Progenitor cell of endocrine pancreas (in vitro differentiated cells): ENCODE results near the gene RPRD1B. TPM values are rescaled to one million over a fixed set of nuclear protein-coding genes. Genes with fewer than 3 reads are reported as not detected.

Experiments
- DNase-seq: peaks from one replicate; pipeline ENCODE4 v3.0.0; 2021; ENCODE audit warnings: low spot score; ENCODE audit not compliant: unreplicated experiment
- H3K27ac Mint-ChIP-seq: 2 replicates; pipeline ENCODE4 v1.8.0; 2021; ENCODE audit warnings: mild to moderate bottlenecking, moderate library complexity, mixed read lengths
- H3K27me3 Mint-ChIP-seq: 2 replicates; pipeline ENCODE4 v1.8.0; 2021; ENCODE audit warnings: mixed read lengths
- H3K36me3 Mint-ChIP-seq: 2 replicates; pipeline ENCODE4 v1.8.0; 2022; ENCODE audit warnings: mixed read lengths; ENCODE audit not compliant: insufficient read depth
- H3K4me1 Mint-ChIP-seq: 2 replicates; pipeline ENCODE4 v1.8.0; 2021; ENCODE audit warnings: low read depth, mixed read lengths
- H3K4me3 Mint-ChIP-seq: 2 replicates; pipeline ENCODE4 v1.8.0; 2021; ENCODE audit warnings: low read depth, mild to moderate bottlenecking, moderate library complexity, mixed read lengths
- H3K9me3 Mint-ChIP-seq: 2 replicates; pipeline ENCODE4 v1.8.0; 2021; ENCODE audit warnings: low read depth, mixed read lengths
- total RNA-seq: library from RNA; stranded (reverse); gene quantifications from 2 replicates; pipeline ENCODE4 v1.2.1, GENCODE V29; 2021
- TF ChIP-seq, protein P1 (sequence below): fragments of 200-600 bp; sonication (generic); IDR thresholded peaks from one replicate; pipeline ENCODE4 v1.5.0; 2021; ENCODE audit warnings: antibody characterized with exemption, mild to moderate bottlenecking; ENCODE audit not compliant: unreplicated experiment

RPRD1B gene
- total RNA-seq, 1 donor from 2014 or later = 31.7 TPM

DNA sequence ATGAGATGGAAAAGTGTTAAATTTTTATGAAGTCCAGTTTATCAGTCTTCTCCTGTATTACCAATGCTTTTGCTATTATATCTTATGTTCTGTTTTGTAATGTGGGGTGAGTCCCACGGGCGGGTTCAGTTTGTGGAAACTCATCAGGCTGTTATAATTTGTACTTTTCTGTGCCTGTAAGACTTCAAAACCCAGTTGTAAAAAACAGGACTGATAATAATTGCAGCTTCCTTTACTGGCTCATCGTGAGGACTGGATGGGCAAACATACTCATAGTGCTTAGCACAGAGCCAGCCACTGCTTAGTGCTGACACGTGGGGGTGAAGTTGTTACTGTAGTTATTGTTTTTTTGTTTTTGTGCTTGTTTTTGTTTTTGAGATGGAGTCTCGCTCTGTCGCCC lies 85.9 kb downstream of the RPRD1B start:
- no peak overlapping the region for H3K27ac Mint-ChIP-seq
- H3K27me3 Mint-ChIP-seq = no peaks in the 10 kb centered on the region
- DNase-seq = no peak
- no peak overlapping the region for H3K4me3 Mint-ChIP-seq
- peaks cover 8% of the 10 kb centered on the region for H3K4me1 Mint-ChIP-seq
- H3K36me3 Mint-ChIP-seq = no peaks in the 10 kb centered on the region
- H3K9me3 Mint-ChIP-seq = no peaks in the 10 kb centered on the region
- TF ChIP-seq, protein P1, sequence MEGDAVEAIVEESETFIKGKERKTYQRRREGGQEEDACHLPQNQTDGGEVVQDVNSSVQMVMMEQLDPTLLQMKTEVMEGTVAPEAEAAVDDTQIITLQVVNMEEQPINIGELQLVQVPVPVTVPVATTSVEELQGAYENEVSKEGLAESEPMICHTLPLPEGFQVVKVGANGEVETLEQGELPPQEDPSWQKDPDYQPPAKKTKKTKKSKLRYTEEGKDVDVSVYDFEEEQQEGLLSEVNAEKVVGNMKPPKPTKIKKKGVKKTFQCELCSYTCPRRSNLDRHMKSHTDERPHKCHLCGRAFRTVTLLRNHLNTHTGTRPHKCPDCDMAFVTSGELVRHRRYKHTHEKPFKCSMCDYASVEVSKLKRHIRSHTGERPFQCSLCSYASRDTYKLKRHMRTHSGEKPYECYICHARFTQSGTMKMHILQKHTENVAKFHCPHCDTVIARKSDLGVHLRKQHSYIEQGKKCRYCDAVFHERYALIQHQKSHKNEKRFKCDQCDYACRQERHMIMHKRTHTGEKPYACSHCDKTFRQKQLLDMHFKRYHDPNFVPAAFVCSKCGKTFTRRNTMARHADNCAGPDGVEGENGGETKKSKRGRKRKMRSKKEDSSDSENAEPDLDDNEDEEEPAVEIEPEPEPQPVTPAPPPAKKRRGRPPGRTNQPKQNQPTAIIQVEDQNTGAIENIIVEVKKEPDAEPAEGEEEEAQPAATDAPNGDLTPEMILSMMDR = no peak

DNA sequence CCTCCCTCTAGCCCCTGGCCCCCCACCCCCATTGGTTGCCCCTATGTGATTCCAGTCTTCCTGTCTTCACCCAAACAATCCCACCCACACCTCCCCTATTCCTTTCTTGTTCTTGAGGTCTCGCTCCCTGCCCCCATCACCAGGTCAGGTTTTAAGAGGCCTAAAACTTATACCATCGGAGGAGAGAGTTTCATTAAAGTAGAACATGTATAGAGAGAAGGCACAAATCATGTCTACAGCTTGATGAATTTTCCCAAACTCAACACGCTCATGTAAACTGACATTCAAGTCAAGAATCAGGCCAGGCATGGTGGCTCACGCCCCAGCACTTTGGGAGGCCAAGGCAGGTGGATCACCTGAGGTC lies 87.1 kb downstream of the RPRD1B start:
- no peak overlapping the region for H3K27ac Mint-ChIP-seq
- no peaks in the 10 kb centered on the region for H3K27me3 Mint-ChIP-seq
- no peak overlapping the region for H3K4me3 Mint-ChIP-seq
- H3K9me3 Mint-ChIP-seq = no peaks in the 10 kb centered on the region
- DNase-seq = no peak
- H3K36me3 Mint-ChIP-seq = no peaks in the 10 kb centered on the region
- TF ChIP-seq, protein P1 = no peak
- peaks cover 8% of the 10 kb centered on the region for H3K4me1 Mint-ChIP-seq

DNA sequence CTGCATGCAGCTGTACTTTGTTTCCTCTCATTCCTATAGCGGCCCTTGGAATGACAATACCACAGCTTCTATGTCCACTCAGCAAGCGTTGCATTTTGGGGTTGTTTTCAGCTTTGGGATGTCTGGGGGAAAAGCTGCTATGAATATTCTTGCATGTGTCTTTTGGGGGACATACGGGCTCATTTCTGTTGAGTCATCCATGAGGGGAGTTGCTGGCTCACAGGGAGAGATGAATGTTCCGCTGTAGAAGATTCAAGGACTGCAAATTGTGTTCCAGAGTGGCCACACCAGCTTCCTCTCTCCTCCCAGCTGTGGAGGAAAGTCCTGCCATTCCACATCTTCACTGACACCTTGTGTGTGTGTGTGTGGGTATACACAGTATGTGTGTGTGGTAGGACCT lies 88.2 kb downstream of the RPRD1B start:
- no peak overlapping the region for H3K27ac Mint-ChIP-seq
- no peaks in the 10 kb centered on the region for H3K27me3 Mint-ChIP-seq
- DNase-seq = no peak
- peaks cover 8% of the 10 kb centered on the region for H3K4me1 Mint-ChIP-seq
- no peak overlapping the region for H3K4me3 Mint-ChIP-seq
- no peaks in the 10 kb centered on the region for H3K36me3 Mint-ChIP-seq
- H3K9me3 Mint-ChIP-seq = no peaks in the 10 kb centered on the region
- TF ChIP-seq, protein P1 = no peak

DNA sequence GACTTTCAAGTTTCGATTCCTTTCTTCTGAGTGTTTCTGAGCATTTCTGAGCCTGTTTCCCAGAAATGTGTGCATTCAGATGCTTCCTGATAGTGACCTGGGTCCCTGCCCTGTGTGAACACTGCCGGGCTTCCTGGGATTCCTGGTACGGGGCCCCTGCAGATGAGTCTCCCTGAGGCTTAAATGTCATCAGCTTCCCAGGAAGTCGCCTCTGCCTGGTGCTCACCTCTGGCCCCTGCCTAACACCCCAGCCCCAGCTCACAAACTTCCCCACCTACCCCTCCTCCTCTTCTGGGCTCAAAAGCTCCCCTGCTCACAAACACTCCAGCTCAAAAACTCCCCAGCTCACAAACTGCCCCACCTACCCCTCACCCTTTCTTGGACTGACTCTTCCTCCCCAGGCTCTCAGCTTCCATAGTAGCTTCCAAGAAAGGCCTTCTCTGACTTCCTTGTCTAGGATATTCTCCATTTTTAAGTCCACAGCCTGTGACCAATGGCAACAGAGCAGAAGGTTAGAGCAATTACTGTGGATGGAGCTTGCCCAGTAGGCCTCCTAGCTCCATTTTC lies 89.6 kb downstream of the RPRD1B start:
- DNase-seq = peak; percentile 7
- Mint-ChIP-seq H3K36me3 (no peaks in the 10 kb centered on the region), H3K9me3 (no peaks in the 10 kb centered on the region), H3K27ac (peak overlapping the region; percentile 77), H3K27me3 (no peaks in the 10 kb centered on the region), H3K4me1 (peaks cover 8% of the 10 kb centered on the region), H3K4me3 (no peak overlapping the region)
- TF ChIP-seq, protein P1 = no peak

DNA sequence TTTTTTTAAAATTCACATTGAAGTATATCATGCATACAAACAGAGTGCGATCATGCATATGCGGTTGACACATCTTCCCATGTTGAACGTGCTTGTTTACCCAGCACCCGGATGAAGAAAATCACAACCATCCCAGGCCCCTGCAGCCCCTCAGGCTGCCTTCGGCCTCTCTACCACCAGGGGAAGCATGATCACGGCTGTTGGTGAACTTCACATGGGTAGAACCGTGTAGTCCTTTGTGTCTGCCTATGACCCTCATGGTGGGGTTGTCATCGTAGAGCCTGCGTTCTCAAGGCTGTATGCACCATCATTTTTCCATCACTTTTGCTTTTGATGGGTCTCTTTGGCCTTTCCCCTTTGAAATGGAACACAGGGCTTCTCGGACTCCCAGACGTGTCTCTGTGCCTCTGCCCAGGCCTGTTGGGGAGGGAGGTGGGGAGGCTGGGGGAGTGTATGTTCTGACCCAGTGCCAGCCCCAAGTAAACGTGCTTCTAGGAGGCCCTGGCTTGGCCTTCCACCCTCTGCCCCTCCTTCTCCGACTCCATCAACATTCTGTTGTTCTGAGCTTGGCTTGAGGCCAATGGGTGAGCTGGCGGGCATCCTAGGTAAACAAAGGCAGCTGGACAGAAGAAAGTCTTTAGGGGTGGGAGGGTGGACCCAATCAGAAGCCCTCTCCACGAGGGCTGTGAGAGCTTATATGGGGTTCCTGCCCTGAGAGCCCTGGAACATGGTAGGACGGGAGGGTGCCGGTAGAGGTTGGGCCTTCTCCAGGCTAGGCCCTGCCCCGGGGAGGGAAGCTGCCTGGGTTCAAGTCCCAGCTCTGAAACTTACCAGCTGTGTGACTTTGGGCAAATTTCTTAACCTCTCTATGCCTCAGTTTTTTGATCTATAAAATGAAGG lies 91.9 kb downstream of the RPRD1B start:
- no peak for DNase-seq
- peaks cover 8% of the 10 kb centered on the region for H3K4me1 Mint-ChIP-seq
- no peaks in the 10 kb centered on the region for H3K9me3 Mint-ChIP-seq
- no peaks in the 10 kb centered on the region for H3K27me3 Mint-ChIP-seq
- no peak overlapping the region for H3K27ac Mint-ChIP-seq
- no peak overlapping the region for H3K4me3 Mint-ChIP-seq
- TF ChIP-seq, protein P1 = no peak
- H3K36me3 Mint-ChIP-seq = no peaks in the 10 kb centered on the region
